NCI-H446 (cell line): Measurements from ENCODE around the gene PDE4D.
A peak's percentile ranks its signal among the peaks of the same experiment; 100 is the strongest.
"Not testable (repeated sequence)": the region's sequence is repeated elsewhere in the genome, so short reads cannot be mapped to it uniquely, and the experiment has no call there.

Experiments
- DNase-seq, 2 experiments: peaks; one replicate each; lab custom pipeline; 2025; lab: John Stamatoyannopoulos, UW

Gene PDE4D

GRCh38 chr5:59703789-59704188 is 189.7 kb downstream of the PDE4D start:
- DNase-seq, result no peak

DNA sequence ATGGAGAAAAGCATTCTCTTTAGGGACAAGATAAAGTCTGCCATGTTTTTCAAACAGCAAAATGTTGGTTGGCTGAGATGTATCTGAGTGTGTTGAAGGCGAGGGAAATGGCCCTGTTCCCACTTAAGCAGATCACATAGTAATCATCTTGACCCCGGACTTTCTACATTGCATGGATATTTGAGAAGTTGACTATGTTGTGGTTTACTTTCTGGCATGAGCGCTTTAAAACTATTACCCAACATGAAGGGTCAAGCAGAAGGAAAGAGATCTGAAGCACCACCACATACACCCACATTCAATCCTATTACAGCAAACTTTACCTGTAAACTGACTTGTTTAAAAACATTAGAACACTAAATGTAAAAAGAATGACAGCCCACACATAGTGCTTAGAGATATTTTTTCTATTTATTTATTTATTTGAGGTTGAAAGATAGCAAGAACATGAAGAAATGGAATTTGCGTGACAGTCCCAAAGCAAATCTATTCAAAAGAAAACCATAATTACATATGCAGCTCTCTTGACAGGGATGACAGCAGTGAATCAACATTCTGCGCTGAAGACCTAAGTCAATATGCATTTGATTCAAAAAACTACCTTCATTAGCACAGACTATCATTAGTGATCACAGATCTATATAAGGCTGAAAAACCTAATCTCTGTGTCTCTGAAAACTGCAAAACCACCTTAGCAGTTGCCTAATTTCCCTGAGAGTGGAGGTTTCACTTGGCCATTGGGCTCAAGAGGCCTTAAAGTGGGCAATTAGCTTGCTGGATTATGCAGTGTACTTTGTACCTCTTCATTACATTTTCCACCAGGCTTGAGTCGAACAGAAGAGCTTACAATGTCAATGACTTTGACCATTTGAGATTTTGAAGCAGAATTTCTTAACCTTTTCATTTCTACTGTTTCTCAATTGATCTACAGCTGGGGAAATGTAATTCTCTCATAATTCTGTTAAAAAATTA is 195.0 kb downstream of the PDE4D start:
- DNase-seq, result no peak

- DNase-seq, result no peak
These were observed 199.1 kb downstream of the PDE4D start for GRCh38 chr5:59694411-59694810.

- DNase-seq, result no peak
These were observed 199.8 kb downstream of the PDE4D start for GRCh38 chr5:59693492-59694309.

GRCh38 chr5:59685793-59686192 is 207.7 kb downstream of the PDE4D start:
- peak; percentile 84 to 96 for DNase-seq

- peak in 1 of 2 experiments; percentile 40 for DNase-seq
These were observed 208.4 kb downstream of the PDE4D start for GRCh38 chr5:59685191-59685530.

DNA sequence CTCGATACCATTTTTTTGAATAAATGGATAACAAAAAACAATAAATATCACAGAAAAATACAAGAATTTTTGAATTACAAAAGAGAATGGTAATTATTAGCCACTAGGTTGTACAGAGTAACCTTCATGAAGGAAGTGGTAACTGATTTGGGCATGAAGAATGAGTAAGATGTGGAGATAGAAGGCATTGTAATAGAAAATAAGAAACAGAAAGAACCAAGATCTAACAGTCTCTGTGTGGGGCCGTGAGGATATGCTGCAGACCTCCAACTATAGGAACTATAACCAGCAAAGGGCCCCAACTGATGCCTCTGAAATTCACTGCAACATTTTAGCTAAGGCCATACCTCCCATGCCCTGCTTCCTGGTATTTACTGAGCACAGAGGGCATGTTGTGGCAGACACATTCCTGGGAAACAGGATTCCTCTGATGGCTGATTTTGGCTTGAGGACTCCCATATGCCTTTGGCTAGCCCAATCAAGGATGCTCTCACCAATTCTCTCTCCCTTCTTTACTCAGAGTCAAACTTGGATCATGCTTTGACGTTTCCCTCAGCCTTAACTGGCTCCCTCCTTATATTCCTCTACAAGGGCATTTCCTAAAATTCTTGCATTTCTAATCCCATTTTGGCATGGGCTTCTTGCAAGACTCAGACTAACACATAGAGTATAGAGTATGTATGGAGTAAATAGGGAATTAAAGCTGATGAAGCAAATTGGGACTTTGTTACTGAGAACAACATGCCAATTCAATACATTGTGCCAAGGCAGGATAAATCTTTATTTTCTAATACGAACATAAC is 208.9 kb downstream of the PDE4D start:
- peak; percentile 52 to 70 for DNase-seq

DNA sequence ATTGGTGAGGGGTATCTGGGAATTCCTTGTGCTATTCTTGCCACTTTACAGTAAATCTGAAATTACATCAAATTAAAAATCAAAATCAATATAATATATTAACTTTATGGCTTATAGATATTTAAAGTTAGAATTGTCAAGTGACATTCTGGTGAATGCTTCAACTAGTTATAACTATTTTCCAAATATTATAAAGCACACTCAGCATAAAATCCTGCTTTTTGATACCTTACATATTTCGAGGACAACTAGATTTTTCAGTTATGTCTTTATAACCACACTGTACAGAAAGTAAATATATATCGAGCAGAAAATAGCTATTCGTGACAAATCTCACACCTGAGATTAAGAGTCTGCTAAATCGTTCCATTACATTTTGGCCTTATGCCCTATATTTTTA is 210.2 kb downstream of the PDE4D start:
- no peak for DNase-seq

DNA sequence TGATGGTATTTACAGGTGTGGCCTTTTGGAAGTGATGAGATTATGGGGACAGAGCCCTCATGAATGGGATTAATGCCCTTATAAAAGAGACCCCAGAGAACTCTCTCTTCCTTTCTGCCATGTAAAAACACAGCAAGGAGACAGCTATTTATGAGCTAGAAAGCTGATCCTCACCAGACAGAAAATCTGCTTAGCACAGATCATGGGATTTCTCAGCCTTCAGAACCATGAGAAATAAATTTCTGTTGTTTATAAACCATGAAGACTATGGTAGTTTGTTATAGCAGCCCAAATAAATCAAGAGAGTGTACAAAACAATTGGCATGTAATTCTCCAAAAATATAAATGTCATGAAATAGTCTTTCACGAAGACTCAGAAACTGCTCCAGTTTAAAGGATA is 211.0 kb downstream of the PDE4D start:
- no peak for DNase-seq

DNA sequence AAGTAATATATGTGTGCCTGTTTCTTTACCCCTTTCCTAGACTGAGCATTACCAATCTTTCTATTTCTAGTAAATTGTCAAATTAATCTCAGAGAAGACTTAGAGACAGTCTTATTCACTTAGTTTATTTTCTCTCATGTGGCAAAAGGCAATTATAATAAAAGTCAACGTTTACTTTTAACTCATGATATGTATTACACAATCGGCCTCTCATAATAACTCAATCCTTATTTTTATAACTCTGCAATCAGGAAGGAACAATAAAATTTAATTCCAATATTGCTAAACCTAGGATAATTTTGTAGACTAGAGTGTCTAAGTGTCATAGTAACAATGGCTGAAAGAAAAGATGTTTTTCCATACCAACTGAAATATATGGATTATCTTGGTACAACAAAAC is 214.6 kb downstream of the PDE4D start:
- no peak for DNase-seq

DNA sequence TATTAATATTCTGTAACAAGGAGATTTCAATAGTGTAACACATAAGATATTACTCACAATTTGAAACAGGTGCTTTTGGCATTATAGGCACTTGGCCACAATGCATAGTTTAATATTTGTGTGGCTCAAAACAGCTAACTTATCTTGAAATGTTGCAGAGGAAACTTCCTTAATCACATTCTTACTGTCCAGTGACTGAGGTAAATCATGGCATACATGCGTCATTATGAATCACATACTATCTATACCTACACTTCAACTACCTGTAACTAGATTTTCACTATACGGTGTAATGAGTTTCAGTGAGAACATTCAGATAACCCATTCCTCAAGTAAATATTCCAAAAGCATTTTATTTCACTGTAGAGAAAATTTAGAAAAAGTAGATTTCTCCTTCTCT is 218.8 kb downstream of the PDE4D start:
- no peak for DNase-seq

DNA sequence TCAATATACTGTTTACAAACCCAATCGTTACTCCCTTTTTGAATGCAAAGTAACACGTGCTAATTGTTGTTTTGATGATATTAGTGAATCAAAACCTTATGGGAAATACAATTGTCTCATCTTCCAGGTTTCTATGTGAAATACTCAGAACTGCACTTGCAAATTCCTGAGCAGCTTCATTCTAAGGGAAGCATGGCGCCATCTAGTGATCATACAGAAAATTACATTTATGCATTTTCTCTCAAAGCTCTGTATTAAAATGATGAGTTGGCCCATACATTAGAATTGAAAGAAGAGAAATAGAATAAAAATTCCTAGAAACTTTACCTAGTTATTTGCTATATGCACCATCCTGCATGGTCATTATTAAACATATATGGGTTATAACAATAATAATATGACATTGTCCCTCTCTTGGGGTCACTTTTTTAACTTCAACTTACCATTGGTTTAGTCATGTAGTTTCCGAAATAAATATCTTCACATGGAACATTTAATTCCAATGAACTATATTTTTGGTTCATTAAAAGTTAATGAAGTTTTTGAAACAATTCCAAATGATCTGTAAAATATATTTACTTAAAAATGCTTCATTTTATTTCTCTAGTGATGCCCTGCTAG is 220.0 kb downstream of the PDE4D start:
- DNase-seq, result peak; percentile 42 to 70

DNA sequence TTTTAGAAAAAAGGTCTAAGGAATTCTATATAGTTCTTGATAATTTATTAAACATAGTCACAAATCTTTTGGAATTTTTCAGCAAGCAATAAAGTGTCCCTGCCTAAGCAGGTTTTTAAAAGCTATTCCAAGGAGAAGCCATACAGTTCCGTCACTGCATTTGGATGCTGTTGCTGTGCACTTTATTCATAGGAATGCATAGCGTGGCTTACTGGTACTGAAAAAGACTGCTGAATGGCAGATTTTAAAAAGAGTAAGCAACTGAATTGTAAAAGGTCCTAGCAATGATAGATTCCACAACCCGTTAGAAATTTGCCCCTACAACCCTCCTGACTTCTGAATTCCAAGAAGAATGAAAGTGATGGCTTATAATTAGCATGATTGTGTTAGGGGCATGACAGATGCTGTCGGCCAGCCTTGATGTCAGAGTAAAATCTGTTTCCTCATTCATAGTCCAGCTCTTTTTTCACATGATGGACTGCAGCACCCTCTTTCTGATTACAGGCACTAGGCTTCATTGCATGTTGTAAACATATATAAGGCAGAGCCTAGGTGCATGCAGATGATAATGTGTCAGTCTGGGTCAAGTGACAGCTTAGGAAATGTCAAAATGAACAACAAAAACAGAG is 227.0 kb downstream of the PDE4D start:
- peak in 1 of 2 experiments; percentile 28 for DNase-seq

GRCh38 chr5:59665832-59666203 is 227.7 kb downstream of the PDE4D start:
- not testable (repeated sequence) for DNase-seq

DNA sequence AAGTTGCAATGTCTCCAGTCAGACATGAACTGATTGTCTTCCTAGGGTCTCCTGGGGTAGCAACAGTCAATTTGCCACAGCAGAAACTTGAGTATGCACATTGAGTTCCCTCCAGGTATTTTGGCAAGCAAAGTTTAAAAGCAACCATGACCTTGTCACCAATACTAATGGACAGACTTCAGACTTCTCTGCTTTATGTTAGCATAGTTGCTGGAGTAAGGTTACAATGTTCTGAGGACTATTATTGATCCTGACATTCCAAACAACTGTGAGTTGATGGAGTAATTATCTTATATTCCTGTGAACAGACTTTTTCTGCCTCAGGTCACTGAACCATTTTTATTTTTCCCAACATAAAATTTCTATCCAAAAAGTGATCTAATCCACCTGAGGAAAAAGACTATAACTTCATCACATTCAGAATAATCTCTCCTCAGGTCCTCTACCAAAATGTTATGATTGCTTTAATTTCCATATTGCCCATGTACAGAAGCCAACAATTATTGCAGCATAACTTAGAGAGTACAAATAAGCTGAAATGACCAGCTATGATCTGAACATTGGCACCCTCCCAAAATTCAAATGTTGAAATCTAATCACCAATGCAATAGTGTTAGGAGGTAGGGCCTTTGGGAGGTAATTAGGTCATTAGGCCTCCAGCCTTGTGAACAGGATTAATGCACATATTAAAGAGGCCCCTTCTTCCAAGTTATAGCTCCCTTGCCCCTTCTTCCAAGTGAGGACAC is 228.3 kb downstream of the PDE4D start:
- DNase-seq, result peak in 1 of 2 experiments; percentile 42

DNA sequence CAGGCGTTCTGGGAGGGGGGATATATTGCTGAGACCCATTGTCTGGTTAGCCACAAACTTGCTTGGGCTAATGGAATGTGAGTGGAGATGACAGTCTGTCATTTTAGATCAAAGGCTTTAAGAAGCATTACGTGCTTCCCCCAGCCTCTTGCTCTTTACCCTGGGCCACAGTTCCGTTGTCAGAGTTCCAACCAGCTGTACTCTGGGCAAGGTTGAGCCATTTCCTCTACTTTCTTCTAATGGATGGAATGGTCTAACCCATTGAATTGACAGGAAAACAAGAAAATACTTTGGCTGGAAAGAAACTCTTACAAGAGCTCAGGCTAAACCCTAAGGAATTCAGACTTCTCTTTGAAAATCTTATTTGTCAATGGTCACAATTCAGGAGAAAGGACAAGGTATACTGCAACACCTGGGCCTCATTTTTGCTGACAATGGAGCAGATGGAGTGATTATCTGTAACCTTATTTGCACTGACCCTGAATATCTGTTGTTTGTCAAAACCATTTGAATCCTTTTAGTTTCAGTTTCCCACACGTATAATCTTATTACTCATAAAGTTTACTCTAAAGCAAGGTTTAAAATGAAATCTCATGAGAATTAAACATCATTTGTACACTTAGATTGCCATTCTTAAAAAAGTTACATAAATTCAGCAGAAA is 231.4 kb downstream of the PDE4D start:
- peak in 1 of 2 experiments; percentile 51 for DNase-seq

DNA sequence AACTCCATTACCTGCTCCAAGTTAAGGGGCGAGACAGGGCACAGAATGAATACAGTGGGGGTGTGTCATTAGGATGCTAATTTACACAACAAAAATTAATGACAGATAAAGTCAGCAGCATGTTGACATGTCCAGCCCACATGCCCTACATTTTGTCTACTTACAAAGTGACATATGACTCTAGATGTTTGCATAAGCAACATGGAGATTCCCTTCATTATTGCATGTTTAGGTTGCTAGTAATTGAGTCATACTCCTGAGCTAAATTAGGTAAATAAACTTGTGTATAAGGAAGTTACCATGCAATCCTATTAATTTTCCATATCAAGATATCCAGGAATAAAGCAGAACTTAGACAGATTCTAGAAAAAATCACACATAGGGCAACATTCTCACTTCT is 232.2 kb downstream of the PDE4D start:
- DNase-seq, result no peak

GRCh38 chr5:59660737-59661136 is 232.8 kb downstream of the PDE4D start:
- peak in 1 of 2 experiments; percentile 28 for DNase-seq

GRCh38 chr5:59656351-59657254 is 236.9 kb downstream of the PDE4D start:
- no peak for DNase-seq
